Urinary bladder (tissue), 4 donors: Measurements from ENCODE around the gene SLC9A4. TPM values are rescaled to one million over a fixed set of nuclear protein-coding genes. Genes with fewer than 3 reads are reported as not detected.

Source experiments
- DNase-seq: peaks from one replicate; pipeline ENCODE4 v3.0.0-alpha.2; 2015; ENCODE audit errors: extremely low spot score
- H3K27ac ChIP-seq: one replicate; pipeline ENCODE4 v1.5.1; 2013; ENCODE audit warnings: low read depth, mild to moderate bottlenecking, moderate library complexity
- H3K36me3 ChIP-seq: one replicate; pipeline ENCODE4 v1.6.1; 2013; ENCODE audit warnings: mild to moderate bottlenecking, moderate library complexity; ENCODE audit not compliant: insufficient read depth
- H3K4me1 ChIP-seq: one replicate; pipeline ENCODE4 v1.6.1; 2013; ENCODE audit warnings: mild to moderate bottlenecking, moderate library complexity; ENCODE audit not compliant: insufficient read depth
- H3K4me3 ChIP-seq: one replicate; pipeline ENCODE4 v1.5.1; 2013; ENCODE audit warnings: low read depth, low read length
- WGBS: extraction: QIAGEN DNeasy Blood & Tissue Kit; methylation state at CpG from one replicate; pipeline ENCODE4 v1.1.7; 2013; 5-methylcytosine and 5-hydroxymethylcytosine counted together
- polyA plus RNA-seq: library from polyadenylated mRNA; stranded (reverse); fragments of 200-250 nt; gene quantifications from one replicate; pipeline ENCODE4 v1.2.3, GENCODE V29; 2013
- total RNA-seq: library from RNA; depleted of rRNA; stranded (reverse); fragments of >200 nt; gene quantifications from one replicate; pipeline ENCODE4 v1.2.3, GENCODE V29; 2014
- donor health status: healthy with polysubstance abuse.
- donor health status: healthy.

The SLC9A4 gene
- total and polyA plus RNA-seq, 2 donors = 0.22 to 2.9 TPM

DNA sequence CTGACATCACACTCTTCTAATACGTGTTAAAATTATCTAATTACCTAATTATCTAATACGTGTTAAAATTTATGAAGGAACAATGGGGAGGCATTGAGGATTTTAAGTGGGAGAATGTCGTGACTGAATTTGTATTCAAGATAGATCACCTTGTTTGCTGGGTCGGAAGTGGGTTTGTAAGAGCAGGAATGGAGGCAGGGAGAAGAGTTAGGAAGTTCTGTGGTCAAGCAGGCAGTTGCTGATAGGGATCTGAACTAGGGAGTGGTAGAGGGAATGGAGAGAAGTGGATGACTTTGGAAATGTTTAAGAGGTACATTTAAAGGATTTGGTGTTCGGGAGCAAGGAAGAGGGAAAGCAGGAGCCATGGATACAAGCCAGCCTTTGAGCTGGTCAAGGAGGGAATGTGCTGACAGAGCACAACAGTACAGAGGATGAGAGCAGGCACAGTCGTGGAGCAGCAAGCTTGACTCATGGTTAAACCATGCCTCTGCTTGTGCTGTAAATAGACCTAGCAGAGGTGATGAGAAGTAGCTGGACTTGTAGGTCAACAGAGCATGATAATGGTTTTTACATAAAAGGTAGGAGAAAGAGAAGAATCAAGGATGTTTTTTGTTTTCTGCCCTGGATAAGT, 33.8 kb upstream of the SLC9A4 start:
- DNase-seq = no peak
- WGBS = 58% methylated on average over 6 of the region's 6 CpGs

DNA sequence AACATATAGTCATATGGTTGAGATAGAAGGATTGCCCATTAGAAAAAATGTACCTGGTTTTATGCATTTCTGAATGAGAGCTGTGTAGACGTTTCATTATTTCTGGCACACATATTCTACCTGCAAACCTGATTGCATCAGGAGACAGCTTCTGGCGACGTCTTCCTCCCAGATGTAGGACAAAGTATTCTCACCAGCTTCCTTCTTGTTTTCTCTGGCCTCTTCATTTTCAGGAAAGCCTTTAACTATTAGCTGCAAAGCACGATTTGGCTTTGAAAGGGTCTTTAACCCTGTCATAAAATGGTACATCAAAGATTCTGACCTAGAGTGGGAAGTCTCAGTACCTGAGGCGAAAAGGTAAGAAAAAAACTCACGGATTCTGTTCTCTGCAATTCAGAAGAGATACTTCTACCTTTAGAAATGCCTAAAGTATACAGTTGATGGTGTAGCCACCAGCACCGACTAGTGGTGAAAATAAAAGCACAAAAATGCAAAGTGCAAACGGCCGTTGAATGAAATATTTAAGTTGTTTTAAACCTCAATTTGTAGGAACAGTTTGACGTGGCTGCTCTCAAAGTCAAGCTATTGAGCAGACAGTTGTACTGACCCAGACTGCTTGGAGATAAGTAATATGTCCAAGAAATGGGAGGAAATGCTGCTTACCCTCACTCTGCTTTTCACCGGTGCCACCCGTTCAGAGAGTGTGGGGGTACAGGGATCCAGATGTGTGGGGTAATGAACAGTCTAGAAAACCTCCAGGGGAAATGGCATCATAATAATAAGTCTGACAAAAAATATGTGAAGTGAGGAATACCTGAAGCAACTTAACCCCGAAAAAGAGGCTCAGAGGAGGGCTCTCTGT, 29.8 kb upstream of the SLC9A4 start:
- Histone ChIP-seq H3K27ac (no peak overlapping the region), H3K36me3 (no peaks in the 10 kb centered on the region), H3K4me3 (no peak overlapping the region), H3K4me1 (no peaks in the 10 kb centered on the region)
- DNase-seq = no peak
- WGBS = 30% methylated on average over 13 of the region's 13 CpGs

More for the DNA sequence above, 33.8 kb upstream of the SLC9A4 start:
- Histone ChIP-seq H3K4me3 (no peak overlapping the region), H3K4me1 (no peaks in the 10 kb centered on the region), H3K36me3 (no peaks in the 10 kb centered on the region), H3K27ac (no peak overlapping the region)

DNA sequence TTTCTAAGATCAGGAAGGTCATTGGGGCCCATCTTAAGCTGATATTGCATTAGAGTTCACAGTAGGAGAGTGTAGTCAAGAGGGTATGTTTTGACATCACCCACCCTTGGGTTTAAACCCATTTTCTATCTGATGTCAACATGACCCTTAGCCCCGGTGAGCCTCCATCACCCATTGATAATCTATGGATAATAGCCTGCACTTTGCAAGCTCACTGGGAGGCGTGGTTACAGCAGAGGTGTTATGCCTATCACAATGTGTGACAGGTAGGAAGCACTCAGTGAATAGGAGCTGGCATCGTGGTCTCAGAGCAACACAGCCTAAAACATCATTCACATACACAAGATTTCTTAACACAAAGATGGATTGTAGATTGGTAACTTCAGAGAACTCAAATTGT, 28.8 kb upstream of the SLC9A4 start:
- no peak overlapping the region for H3K4me3 ChIP-seq
- no peaks in the 10 kb centered on the region for H3K36me3 ChIP-seq
- DNase-seq = no peak
- H3K27ac ChIP-seq = no peak overlapping the region
- 78% methylated on average over 3 of the region's 3 CpGs for WGBS
- no peaks in the 10 kb centered on the region for H3K4me1 ChIP-seq

DNA sequence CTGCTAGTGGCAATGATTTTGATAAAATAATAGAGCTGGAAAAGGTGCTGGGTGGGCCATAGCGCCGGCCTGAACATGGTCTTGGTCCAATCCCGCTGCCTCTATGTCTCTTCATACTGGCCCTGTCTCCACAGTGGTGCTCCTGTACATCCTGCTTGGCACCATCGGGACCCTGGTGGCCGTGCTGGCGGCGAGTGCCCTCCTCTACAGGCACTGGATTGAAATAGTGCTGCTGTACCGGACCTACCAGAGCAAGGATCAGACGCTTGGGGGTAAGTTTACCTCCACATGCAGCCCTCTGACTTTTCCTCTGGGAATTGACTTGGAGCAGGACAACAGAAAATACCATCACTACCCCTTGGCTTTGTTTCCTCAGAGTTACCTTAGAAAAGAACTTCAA, 26.1 kb upstream of the SLC9A4 start:
- no peak overlapping the region for H3K27ac ChIP-seq
- 95% methylated on average over 9 of the region's 9 CpGs for whole genome bisulfite sequencing
- no peak for DNase-seq
- H3K36me3 ChIP-seq = no peaks in the 10 kb centered on the region
- H3K4me3 ChIP-seq = no peak overlapping the region
- H3K4me1 ChIP-seq = no peaks in the 10 kb centered on the region

DNA sequence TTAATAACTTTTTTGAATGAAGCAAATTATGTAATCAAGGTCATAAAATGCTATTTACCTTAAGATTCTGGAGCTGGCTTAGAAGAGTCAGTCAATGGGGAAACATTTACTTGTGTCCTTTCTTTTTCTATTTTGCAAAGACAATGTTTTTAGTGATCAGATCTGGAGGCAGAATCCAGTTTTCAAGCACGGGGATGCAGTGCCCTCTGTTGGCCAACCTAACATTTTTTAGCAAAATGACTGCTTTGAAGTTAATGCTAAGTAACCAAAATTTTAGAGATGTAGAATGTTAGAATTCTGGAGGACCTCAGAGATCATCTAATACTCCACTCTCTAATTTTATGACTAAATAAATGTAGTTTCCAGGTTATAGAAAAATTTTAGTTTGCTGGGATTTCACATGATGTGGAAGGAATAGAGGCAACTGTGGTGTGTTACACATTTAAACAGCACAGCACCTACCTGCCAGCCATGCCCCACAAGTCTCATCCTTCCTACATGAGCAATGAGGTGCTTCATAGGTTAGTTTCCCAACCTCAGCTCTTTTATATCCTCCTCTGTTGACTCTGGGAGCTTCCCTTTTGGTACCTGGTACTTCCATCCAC, 23.6 kb upstream of the SLC9A4 start:
- Histone ChIP-seq H3K36me3 (no peaks in the 10 kb centered on the region), H3K27ac (no peak overlapping the region), H3K4me3 (no peak overlapping the region), H3K4me1 (no peaks in the 10 kb centered on the region)
- no peak for DNase-seq
- 2% methylated on average over 1 of the region's 1 CpG for WGBS

DNA sequence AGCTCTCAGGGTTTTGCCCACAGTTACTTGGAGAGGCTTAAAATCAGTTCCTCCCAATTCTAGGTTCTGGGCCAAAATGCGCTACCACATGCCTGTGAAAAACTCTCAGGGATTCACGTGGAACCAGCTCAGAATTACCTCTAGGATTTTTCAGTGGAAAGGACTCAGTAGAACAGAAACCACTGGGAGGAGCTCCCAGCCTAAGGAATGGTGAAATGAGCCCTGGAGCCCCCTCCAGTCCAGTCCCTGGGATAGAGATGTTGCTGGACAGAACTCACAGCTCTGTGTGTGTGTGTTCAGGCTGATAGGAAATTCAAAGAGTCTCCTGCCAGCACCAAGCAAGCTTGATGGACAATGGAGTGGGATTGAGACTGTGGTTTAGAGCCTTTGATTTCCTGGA, 21.1 kb upstream of the SLC9A4 start:
- WGBS = 52% methylated on average over 2 of the region's 2 CpGs
- Histone ChIP-seq H3K27ac (no peak overlapping the region), H3K36me3 (no peaks in the 10 kb centered on the region), H3K4me3 (no peak overlapping the region), H3K4me1 (no peaks in the 10 kb centered on the region)
- no peak for DNase-seq

DNA sequence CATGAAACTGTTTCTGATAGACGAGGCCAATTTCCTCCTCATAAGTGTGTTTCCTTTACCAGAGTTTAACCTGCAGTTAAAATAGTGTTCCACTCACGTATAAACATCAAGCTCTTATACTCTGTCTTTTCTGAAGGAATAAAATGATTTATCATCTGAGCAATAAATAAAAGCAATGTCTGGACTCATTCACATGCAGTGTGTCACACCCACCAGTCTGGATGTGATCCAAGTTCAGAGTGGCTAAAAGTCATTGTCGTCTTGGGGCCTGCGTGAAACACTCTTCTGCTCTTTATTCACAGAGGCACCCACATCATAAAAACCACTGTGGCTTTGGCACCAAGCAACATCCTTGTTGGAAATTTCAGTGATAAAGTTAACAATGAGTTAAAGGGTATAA, 19.5 kb upstream of the SLC9A4 start:
- no peaks in the 10 kb centered on the region for H3K4me1 ChIP-seq
- no peak overlapping the region for H3K27ac ChIP-seq
- DNase-seq = no peak
- H3K36me3 ChIP-seq = no peaks in the 10 kb centered on the region
- 31% methylated on average over 4 of the region's 4 CpGs for WGBS
- H3K4me3 ChIP-seq = no peak overlapping the region

DNA sequence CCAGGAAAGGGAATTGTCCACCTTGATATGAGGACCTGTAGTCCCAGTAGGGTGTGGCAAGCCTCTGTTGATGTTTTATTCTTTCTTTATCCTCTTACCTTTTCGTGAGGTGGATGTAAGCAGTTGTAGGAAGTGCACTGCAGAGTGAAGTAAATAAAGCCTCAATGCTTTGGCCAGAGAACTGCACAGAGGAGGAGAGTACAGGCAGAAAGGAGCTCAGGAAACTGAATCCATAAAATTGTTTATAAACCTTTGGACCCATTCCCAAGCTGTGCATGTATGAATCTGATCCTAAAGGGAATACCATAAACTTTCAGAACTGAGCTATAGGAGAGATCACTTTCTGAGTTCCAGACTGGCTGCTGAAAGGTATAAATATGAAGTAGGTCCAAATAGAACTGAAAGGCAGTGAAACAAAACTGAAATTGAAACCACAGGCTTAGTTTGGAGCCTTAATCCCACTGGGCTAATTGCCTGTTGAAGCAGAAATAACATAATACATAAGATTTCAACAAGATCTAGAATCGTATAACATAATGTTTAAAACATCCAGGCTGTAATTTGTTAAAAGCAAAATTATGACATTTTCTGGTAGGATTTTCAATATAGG, 17.9 kb upstream of the SLC9A4 start:
- no peak overlapping the region for H3K27ac ChIP-seq
- no peak for DNase-seq
- no peaks in the 10 kb centered on the region for H3K36me3 ChIP-seq
- no peak overlapping the region for H3K4me3 ChIP-seq
- WGBS = 56% methylated on average over 2 of the region's 2 CpGs
- H3K4me1 ChIP-seq = no peaks in the 10 kb centered on the region

DNA sequence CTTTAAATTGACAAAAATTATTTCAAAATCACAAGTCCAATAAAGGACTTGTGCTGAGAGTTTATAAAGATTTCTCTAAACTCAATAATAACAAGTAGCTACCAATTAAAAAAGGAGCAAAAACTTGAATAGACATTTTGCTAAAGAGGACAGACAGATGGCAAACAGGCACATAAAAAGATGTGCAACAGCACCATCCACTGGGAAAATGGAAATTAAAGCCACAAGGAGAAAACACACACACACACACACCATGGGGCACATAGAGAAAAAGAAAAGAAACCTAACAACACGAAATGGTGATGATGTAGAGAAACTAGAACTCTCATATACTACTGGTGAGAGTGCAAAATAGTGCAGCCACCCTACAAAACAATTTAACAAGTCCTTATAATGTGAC, 12.6 kb upstream of the SLC9A4 start:
- Histone ChIP-seq H3K36me3 (no peaks in the 10 kb centered on the region), H3K27ac (no peak overlapping the region), H3K4me1 (no peaks in the 10 kb centered on the region), H3K4me3 (no peak overlapping the region)
- WGBS = 74% methylated on average over 1 of the region's 1 CpG
- no peak for DNase-seq

DNA sequence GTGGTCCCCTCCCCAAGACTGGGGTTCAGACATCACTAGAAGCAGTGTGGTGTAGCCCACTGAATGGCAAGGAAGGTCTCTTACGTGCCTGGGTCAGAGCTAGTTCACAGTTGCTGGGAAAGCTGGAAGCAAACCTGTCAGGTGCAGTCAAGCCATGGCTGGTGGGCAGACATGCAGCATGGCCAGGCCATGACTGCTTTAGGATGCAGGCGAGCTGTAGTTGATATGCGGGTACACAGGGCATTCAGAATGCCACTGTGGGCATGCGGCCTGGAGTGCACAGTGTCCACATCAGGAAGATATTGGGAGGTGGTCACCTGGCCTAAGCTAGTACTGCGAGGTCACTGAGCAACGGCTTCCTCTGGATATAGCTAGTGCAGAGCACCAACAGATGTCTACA, 11.8 kb upstream of the SLC9A4 start:
- Histone ChIP-seq H3K4me3 (no peak overlapping the region), H3K36me3 (no peaks in the 10 kb centered on the region), H3K4me1 (no peaks in the 10 kb centered on the region), H3K27ac (no peak overlapping the region)
- WGBS = 84% methylated on average over 6 of the region's 6 CpGs
- no peak for DNase-seq

DNA sequence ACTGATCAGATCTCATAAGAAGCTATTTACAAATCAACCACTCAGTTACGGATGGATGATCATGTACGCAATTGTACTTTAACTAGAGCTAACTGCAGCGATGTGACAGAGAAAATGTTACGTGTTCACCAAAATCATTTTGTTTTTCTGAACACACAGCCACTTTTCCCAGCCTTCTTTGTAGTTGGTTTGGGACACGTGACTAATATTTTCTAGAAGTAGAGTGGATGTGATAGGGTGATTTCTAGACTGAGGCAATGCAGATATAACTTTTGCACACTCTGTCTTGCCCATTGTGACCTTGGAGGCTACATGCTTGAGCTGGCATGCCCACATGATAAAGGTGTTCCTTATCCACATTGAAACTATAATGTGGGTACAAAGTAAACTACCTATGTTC, 9.9 kb upstream of the SLC9A4 start:
- no peaks in the 10 kb centered on the region for H3K36me3 ChIP-seq
- no peak overlapping the region for H3K4me3 ChIP-seq
- H3K4me1 ChIP-seq = no peaks in the 10 kb centered on the region
- H3K27ac ChIP-seq = no peak overlapping the region
- no peak for DNase-seq
- WGBS = 87% methylated on average over 5 of the region's 5 CpGs

DNA sequence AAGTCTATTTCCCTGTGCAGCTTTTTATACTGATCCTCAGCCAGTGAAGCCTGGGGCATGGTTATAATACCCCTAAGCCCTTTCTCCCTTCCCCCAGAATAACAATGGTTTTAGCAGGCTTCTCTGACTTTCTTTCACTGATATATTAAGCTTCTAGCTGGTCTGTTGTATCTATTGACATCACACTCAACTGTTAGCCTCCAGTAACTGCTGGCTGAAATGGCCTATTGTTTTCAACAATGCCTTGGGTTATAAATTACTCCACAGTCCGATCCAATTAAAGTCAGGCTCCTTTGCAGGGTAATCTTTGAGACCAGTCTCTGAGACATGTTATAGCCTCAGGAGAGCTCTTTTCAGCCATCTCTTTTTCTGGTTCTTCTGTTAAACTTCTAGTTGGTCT, 2.9 kb upstream of the SLC9A4 start:
- no peaks in the 10 kb centered on the region for H3K36me3 ChIP-seq
- no peak overlapping the region for H3K27ac ChIP-seq
- no peak overlapping the region for H3K4me3 ChIP-seq
- 65% methylated on average over 1 of the region's 1 CpG for WGBS
- DNase-seq = no peak
- no peaks in the 10 kb centered on the region for H3K4me1 ChIP-seq

DNA sequence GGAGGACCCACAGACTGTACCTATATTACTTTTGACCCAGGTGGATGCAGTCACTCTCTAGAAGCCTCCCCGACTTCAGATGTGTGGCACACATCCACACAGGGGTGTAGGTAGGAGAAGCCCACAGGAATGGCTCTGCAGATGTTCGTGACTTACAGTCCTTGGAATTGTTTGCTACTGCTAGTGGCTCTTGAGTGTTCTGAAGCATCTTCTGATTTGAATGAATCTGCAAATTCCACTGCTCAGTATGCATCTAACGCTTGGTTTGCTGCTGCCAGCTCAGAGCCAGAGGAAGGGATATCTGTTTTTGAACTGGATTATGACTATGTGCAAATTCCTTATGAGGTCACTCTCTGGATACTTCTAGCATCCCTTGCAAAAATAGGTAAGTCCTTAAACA, 605 bp downstream of the SLC9A4 start:
- WGBS = 78% methylated on average over 3 of the region's 3 CpGs

DNA sequence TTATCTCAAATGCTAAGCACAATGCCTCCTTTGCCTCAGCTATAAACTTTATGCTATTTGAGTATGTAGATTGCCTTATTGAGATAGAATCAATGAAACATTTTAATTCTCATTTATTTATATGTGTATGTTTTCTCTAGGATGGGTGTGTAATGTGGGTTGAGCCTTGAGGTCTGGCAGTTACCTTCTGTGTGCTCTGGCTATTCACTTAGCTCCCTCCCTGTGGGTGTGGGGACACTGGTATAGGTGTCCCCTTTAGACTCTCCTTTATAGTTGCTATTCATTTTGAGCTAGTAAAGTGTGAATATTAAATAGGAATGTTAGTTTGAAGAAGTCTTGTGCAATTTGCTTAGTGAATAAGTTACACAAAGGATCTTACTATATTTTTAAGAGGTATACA, 1.8 kb downstream of the SLC9A4 start:
- H3K4me3 ChIP-seq = no peak overlapping the region
- no peaks in the 10 kb centered on the region for H3K36me3 ChIP-seq
- no peak overlapping the region for H3K27ac ChIP-seq
- DNase-seq = no peak
- H3K4me1 ChIP-seq = no peaks in the 10 kb centered on the region

More for the DNA sequence above, 605 bp downstream of the SLC9A4 start:
- Histone ChIP-seq H3K4me1 (no peaks in the 10 kb centered on the region), H3K36me3 (no peaks in the 10 kb centered on the region), H3K27ac (no peak overlapping the region), H3K4me3 (no peak overlapping the region)
- no peak for DNase-seq
